HCT116 (cell line): ENCODE results near the gene RLN3. TPM values are rescaled to one million over a fixed set of nuclear protein-coding genes. Genes with fewer than 3 reads are reported as not detected.

Source experiments
- ATAC-seq: fragments of 200-7000 bp; cut with Tn5 transposase; 2 replicates; pipeline ENCODE4 v1.9.1; 2020; ENCODE audit warnings: mild to moderate bottlenecking, moderate library complexity
- BruUV-seq: library from RNA; stranded (reverse); fragments of 400-500 nt; replicated peaks from 2 replicates; lab custom pipeline; 2021; lab: Mats Ljungman, UMichigan
- CTCF ChIA-PET: fragments of 300-600 bp; sonication (Branson Sonifier 250); formaldehyde crosslinking; loops from one replicate; lab custom pipeline; 2021; ENCODE audit warnings: antibody characterized with exemption; lab: Charles Lee
- POLR2A ChIA-PET: fragments of 300-600, 350-600 bp; sonication (Branson Sonifier 250); formaldehyde crosslinking; loops from one replicate; lab custom pipeline; 2021; ENCODE audit warnings: antibody characterized with exemption; lab: Charles Lee
- RAD21 ChIA-PET, 2 experiments: fragments of 300-600 bp; sonication (Branson Sonifier 250); formaldehyde crosslinking; loops; one replicate each; lab custom pipeline; 2023; ENCODE audit warnings: low total read pairs in 2 of 2; ENCODE audit not compliant: uncharacterized antibody in 2 of 2, unreplicated experiment in 2 of 2, low non-redundant PET in 1 of 2; lab: Charles Lee
- DNase-seq: peaks from one replicate; pipeline ENCODE4 v3.0.0-alpha.2; 2010; ENCODE audit warnings: low read depth, low spot score
- H2AFZ ChIP-seq: fragments of 200-600 bp; shearing (Covaris generic), sonication (generic); 2 replicates; pipeline ENCODE4 v1.6.1; 2017; ENCODE audit warnings: low read depth, mixed run types, mixed read lengths, antibody characterized with exemption, low read length; ENCODE audit not compliant: poor library complexity, severe bottlenecking
- H3K27ac ChIP-seq: 2 replicates; pipeline ENCODE4 v1.5.1; 2012; ENCODE audit warnings: low read depth, low read length
- H3K27me3 ChIP-seq: fragments of 200-600 bp; sonication (generic); 2 replicates; pipeline ENCODE4 v1.6.1; 2016; ENCODE audit warnings: mixed run types, low read length, mixed read lengths; ENCODE audit not compliant: insufficient read depth
- H3K36me3 ChIP-seq, 2 experiments: fragments of 200-500 bp in 1 of 2; fragments of 200-600 bp in 1 of 2; sonication (Bioruptor generic) in 1 of 2; sonication (generic) in 1 of 2; 2 replicates each; pipeline versions ENCODE4 v1.5.1 to v1.6.1; 2014 to 2016; ENCODE audit warnings: low read length in 2 of 2, inconsistent platforms in 1 of 2, mixed read lengths in 1 of 2, mixed run types in 1 of 2; ENCODE audit not compliant: insufficient read depth in 2 of 2, control insufficient read depth in 1 of 2
- H3K4me1 ChIP-seq, 2 experiments: fragments of 200-600 bp in 1 of 2; sonication (generic) in 1 of 2; 2 replicates each; pipeline versions ENCODE4 v1.5.1 to v1.6.1; 2012 to 2017; ENCODE audit warnings: low read length in 2 of 2, inconsistent platforms in 1 of 2, mild to moderate bottlenecking in 1 of 2, mixed read lengths in 1 of 2, mixed run types in 1 of 2, moderate library complexity in 1 of 2; ENCODE audit not compliant: insufficient read depth in 2 of 2, control insufficient read depth in 1 of 2
- H3K4me2 ChIP-seq: fragments of 200-600 bp; sonication (generic); 2 replicates; pipeline ENCODE4 v1.6.1; 2017; ENCODE audit warnings: mixed run types, low read length, mixed read lengths
- H3K4me3 ChIP-seq, 2 experiments: fragments of 200-600 bp in 1 of 2; sonication (generic) in 1 of 2; replicated peaks in 1 of 2; 2 replicates each; pipeline ENCODE4 v1.5.1; 2011 to 2016; ENCODE audit warnings: low read length in 2 of 2, control low read depth in 1 of 2, low read depth in 1 of 2, mild to moderate bottlenecking in 1 of 2, mixed read lengths in 1 of 2, mixed run types in 1 of 2
- H3K79me2 ChIP-seq: fragments of 200-600 bp; sonication (generic); 2 replicates; pipeline ENCODE4 v1.6.1; 2017; ENCODE audit warnings: mild to moderate bottlenecking, mixed run types, low read length, moderate library complexity, mixed read lengths; ENCODE audit not compliant: insufficient read depth
- H3K9ac ChIP-seq: fragments of 200-600 bp; sonication (generic); 2 replicates; pipeline ENCODE4 v1.6.1; 2016; ENCODE audit warnings: low read length, mixed read lengths
- H3K9me2 ChIP-seq: fragments of 200-600 bp; sonication (generic), shearing (Covaris generic); 2 replicates; pipeline ENCODE4 v1.6.1; 2017; ENCODE audit warnings: mixed run types, mild to moderate bottlenecking, moderate library complexity; ENCODE audit not compliant: insufficient read depth
- H3K9me3 ChIP-seq, 2 experiments: fragments of 200-500 bp in 1 of 2; fragments of 200-600 bp in 1 of 2; sonication (Bioruptor generic) in 1 of 2; sonication (generic) in 1 of 2; 2 replicates each; pipeline ENCODE4 v1.6.1; 2014 to 2017; ENCODE audit warnings: low read length in 2 of 2, mixed read lengths in 2 of 2, inconsistent platforms in 1 of 2, low read depth in 1 of 2, mild to moderate bottlenecking in 1 of 2, mixed run types in 1 of 2, moderate library complexity in 1 of 2; ENCODE audit not compliant: control insufficient read depth in 1 of 2, insufficient read depth in 1 of 2
- H4K20me1 ChIP-seq: fragments of 200-600 bp; sonication (generic), shearing (Covaris generic); 2 replicates; pipeline ENCODE4 v1.6.1; 2017; ENCODE audit warnings: mixed run types, mild to moderate bottlenecking, moderate library complexity; ENCODE audit not compliant: insufficient read depth
- CBX3 ChIP-seq: IDR thresholded peaks from 2 replicates; pipeline ENCODE4 v1.6.1; 2012; ENCODE audit warnings: low read depth
- CEBPB ChIP-seq: IDR thresholded peaks from 2 replicates; pipeline ENCODE4 v1.6.1; 2012; ENCODE audit warnings: low read depth
- EZH2 ChIP-seq: fragments of 200-600 bp; sonication (generic); IDR thresholded peaks from 2 replicates; pipeline ENCODE4 v1.6.1; 2017; ENCODE audit warnings: antibody characterized with exemption, mixed run types
- JUND ChIP-seq: IDR thresholded peaks from 2 replicates; pipeline ENCODE4 v1.6.1; 2012
- POLR2A ChIP-seq: IDR thresholded peaks from 2 replicates; pipeline ENCODE4 v1.7.0; 2011; ENCODE audit warnings: borderline replicate concordance; ENCODE audit not compliant: insufficient read depth, insufficient read length; ENCODE audit errors: extremely low read depth
- SRF ChIP-seq: IDR thresholded peaks from 2 replicates; pipeline ENCODE4 v1.6.1; 2012; ENCODE audit warnings: low read depth
- YY1 ChIP-seq: IDR thresholded peaks from 2 replicates; pipeline ENCODE4 v1.6.1; 2011; ENCODE audit warnings: low read length, low read depth, moderate library complexity, mild to moderate bottlenecking; ENCODE audit not compliant: insufficient replicate concordance; ENCODE audit errors: extremely low read depth
- ZFX ChIP-seq: fragments of 450-650 bp; IDR thresholded peaks from 2 replicates; pipeline ENCODE4 v1.6.1; 2017
- ZNF274 ChIP-seq: fragments of 200-500 bp; sonication (Bioruptor generic); IDR thresholded peaks from 2 replicates; pipeline ENCODE4 v1.6.1; 2014; ENCODE audit warnings: mild to moderate bottlenecking, low read depth, low read length, inconsistent platforms
- intact Hi-C: fragments of 100-400 bp; cut with micrococcal nuclease; formaldehyde crosslinking; loops from 2 replicates; pipeline ENCODE4 v1.10.0; 2022
- total RNA-seq: library from RNA; stranded (reverse); gene quantifications from one replicate; pipeline ENCODE4 v1.2.1, GENCODE V29; 2021; ENCODE audit not compliant: unreplicated experiment
- TF ChIP-seq, protein P1 (sequence below), 3 experiments: fragments of 200-600 bp in 1 of 3; sonication (generic) in 1 of 3; IDR thresholded peaks in 2 of 3; conservative IDR thresholded peaks in 1 of 3; 2 replicates each; pipeline ENCODE4 v1.5.1; 2012 to 2017; ENCODE audit warnings: low read depth in 2 of 3, low read length in 2 of 3, antibody characterized with exemption in 1 of 3, borderline replicate concordance in 1 of 3, control low read depth in 1 of 3, mild to moderate bottlenecking in 1 of 3, mixed read lengths in 1 of 3, mixed run types in 1 of 3, moderate library complexity in 1 of 3; ENCODE audit not compliant: insufficient read depth in 1 of 3

Gene RLN3
- total RNA-seq, 1 experiment from 2014 or later, result not detected

DNA sequence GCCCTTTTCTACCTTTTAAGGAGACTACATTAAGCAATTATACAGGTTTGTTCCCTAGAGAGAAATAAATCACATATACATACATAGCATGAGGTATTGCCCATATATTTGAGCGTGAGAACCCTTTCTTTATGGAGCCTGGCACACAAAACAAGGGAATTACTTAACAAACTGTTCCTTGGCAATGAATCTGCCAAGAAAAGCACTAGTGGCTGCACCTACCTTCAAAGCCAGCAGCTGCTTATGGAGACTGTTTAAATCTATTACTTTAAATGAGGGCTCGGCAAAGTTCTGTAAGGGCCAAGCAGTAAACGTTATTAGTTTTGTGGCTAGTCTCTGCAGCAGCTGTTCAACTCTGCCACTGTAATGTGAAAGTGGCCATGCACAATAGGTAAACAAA, 28.9 kb upstream of the RLN3 start:
- DNase-seq (no peak), ATAC-seq (no peak)
- H3K9me2 ChIP-seq, result no peaks in the 10 kb centered on the region
- ChIA-PET POLR2A (no interaction called here), RAD21 (no interaction called here), CTCF (no interaction called here)
- H3K27me3 ChIP-seq, result no peaks in the 10 kb centered on the region
- TF ChIP-seq CBX3 (0 out of 2 replicates have a peak, but pooled peaks have one; percentile 22), SRF (no peak), ZNF274 (no peak), EZH2 (no peak), POLR2A (no peak), YY1 (no peak), CEBPB (no peak)
- no peak overlapping the region for H3K9ac ChIP-seq
- no peaks in the 10 kb centered on the region; a peak in 1 of 4 replicates for H3K4me1 ChIP-seq
- H3K36me3 ChIP-seq, result 0 out of 4 replicates have a peak, but pooled peaks cover 0 to 10% of the 10 kb centered on the region in 2 experiments
- H3K79me2 ChIP-seq, result peaks cover 9% of the 10 kb centered on the region; the same call in 1 of the 2 replicates
- no peak overlapping the region for H2AFZ ChIP-seq
- H3K4me2 ChIP-seq, result no peak overlapping the region
- peaks cover 6 to 7% of the 10 kb centered on the region in 2 experiments; a peak in 2 of 4 replicates for H3K9me3 ChIP-seq
- H4K20me1 ChIP-seq, result no peaks in the 10 kb centered on the region
- BruUV-seq, result no TSS peak
- no peak overlapping the region for H3K4me3 ChIP-seq
- intact Hi-C loops, result no loop called here
- H3K27ac ChIP-seq, result no peak overlapping the region

DNA sequence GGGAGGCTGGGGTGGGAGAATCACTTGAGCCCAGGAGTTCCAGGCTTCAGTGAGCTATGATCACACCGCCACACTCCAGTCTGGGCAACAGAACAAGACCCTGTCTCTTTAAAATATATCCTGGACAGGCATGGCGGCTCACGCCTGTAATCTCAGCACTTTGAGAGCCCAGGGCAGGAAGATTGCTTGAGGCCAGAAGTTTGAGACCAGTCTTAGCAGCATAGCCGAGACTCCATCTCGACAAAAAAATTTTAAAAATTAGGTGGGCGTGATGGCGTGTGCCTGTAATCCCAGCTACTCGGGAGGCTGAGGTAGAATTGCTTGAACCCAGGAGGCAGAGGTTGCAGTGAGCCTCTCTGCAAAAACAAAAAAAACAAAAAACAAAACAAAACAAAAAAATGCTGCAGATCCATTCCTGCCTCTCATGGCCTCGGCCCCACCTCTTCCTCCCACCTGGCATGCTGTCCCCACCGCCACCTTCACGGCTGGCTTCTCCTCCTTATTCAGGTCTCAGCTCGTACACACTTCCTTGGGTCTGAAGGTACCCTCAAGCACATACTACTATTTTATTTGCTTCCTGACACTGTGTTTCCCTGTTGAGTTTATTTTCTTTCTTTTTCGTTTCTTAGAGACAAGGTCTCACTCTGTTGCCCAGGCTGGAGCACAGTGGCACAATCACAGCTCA, 27.1 kb upstream of the RLN3 start:
- Histone ChIP-seq H3K9ac (no peak overlapping the region), H3K27ac (no peak overlapping the region), H3K4me1 (peaks cover 5 to 12% of the 10 kb centered on the region in 2 experiments; a peak in 3 of 4 replicates), H2AFZ (no peak overlapping the region), H3K27me3 (no peaks in the 10 kb centered on the region), H3K9me3 (peaks cover 6 to 7% of the 10 kb centered on the region in 2 experiments; a peak in 2 of 4 replicates), H3K9me2 (no peaks in the 10 kb centered on the region), H3K79me2 (peaks cover 9% of the 10 kb centered on the region; the same call in 1 of the 2 replicates), H3K4me2 (no peak overlapping the region), H4K20me1 (no peaks in the 10 kb centered on the region), H3K36me3 (0 out of 4 replicates have a peak, but pooled peaks cover 0 to 10% of the 10 kb centered on the region in 2 experiments), H3K4me3 (no peak overlapping the region)
- ATAC-seq, result no peak
- DNase-seq, result no peak
- intact Hi-C loops, result no loop called here
- BruUV-seq, result no TSS peak
- CTCF ChIA-PET, result no interaction called here
- TF ChIP-seq, protein P1, sequence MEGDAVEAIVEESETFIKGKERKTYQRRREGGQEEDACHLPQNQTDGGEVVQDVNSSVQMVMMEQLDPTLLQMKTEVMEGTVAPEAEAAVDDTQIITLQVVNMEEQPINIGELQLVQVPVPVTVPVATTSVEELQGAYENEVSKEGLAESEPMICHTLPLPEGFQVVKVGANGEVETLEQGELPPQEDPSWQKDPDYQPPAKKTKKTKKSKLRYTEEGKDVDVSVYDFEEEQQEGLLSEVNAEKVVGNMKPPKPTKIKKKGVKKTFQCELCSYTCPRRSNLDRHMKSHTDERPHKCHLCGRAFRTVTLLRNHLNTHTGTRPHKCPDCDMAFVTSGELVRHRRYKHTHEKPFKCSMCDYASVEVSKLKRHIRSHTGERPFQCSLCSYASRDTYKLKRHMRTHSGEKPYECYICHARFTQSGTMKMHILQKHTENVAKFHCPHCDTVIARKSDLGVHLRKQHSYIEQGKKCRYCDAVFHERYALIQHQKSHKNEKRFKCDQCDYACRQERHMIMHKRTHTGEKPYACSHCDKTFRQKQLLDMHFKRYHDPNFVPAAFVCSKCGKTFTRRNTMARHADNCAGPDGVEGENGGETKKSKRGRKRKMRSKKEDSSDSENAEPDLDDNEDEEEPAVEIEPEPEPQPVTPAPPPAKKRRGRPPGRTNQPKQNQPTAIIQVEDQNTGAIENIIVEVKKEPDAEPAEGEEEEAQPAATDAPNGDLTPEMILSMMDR (IDR thresholded peaks at IDR 0.05 in 2 of 3, conservative IDR thresholded peaks at IDR 0.05 in 1 of 3; ENCODE audit: borderline replicate concordance in 1 of 3, insufficient read depth in 1 of 3, low read depth in 2 of 3, low read length in 2 of 3), result no peak
- TF ChIP-seq JUND (no peak), POLR2A (no peak), ZFX (no peak)
- POLR2A ChIA-PET, result no interaction called here
- RAD21 ChIA-PET, result no interaction called here
